Muscle of leg (tissue), 11 donors: ENCODE data around the gene PGM2L1. TPM values are rescaled to one million over a fixed set of nuclear protein-coding genes. Genes with fewer than 3 reads are reported as not detected.
"Not testable (repeated sequence)": the region's sequence is repeated elsewhere in the genome, so short reads cannot be mapped to it uniquely, and the experiment has no call there.

Experiments used
- DNase-seq: peaks from one replicate; pipeline ENCODE4 v3.0.0; 2013
- H3K27ac ChIP-seq: one replicate; pipeline ENCODE4 v1.5.1; 2013; ENCODE audit warnings: mild to moderate bottlenecking, low read length, control low read depth
- H3K27me3 ChIP-seq: one replicate; pipeline ENCODE4 v1.6.1; 2013; ENCODE audit warnings: low read length; ENCODE audit not compliant: control insufficient read depth, insufficient read depth
- H3K36me3 ChIP-seq: one replicate; pipeline ENCODE4 v1.6.1; 2013; ENCODE audit warnings: low read length; ENCODE audit not compliant: control insufficient read depth, insufficient read depth
- H3K4me1 ChIP-seq: one replicate; pipeline ENCODE4 v1.6.1; 2013; ENCODE audit warnings: low read length; ENCODE audit not compliant: control insufficient read depth, insufficient read depth
- H3K4me3 ChIP-seq: one replicate; pipeline ENCODE4 v1.5.1; 2013; ENCODE audit warnings: low read length, control low read depth
- H3K9me3 ChIP-seq: replicated peaks from 2 replicates; pipeline ENCODE4 v1.6.1; 2013; ENCODE audit warnings: low read depth, low read length; ENCODE audit not compliant: control insufficient read depth
- WGBS: methylation state at CpG from one replicate; pipeline ENCODE4 v1.1.5; 2013; ENCODE audit warnings: missing lambda C conversion rate; ENCODE audit not compliant: insufficient coverage; 5-methylcytosine and 5-hydroxymethylcytosine counted together
- polyA plus RNA-seq, 8 donors: library from polyadenylated mRNA; unstranded; fragments of 120-200 nt; gene quantifications; one replicate each; pipeline versions ENCODE4 v1.2.1 to v1.2.3, GENCODE V29; 2013; ENCODE audit warnings: inconsistent platforms in 1 of 8, low replicate concordance in 1 of 8; ENCODE audit not compliant: insufficient read length in 8 of 8, insufficient read depth in 1 of 8
- total RNA-seq: library from RNA; stranded (reverse); fragments of 120-200 nt; gene quantifications from one replicate; pipeline ENCODE4 v1.2.4, GENCODE V29; 2013

The PGM2L1 gene
- total and polyA plus RNA-seq, 9 donors: 3.5 to 5.3 (median 4.4) TPM

GRCh38 chr11:74345420-74345819 is 52.8 kb downstream of the PGM2L1 start:
- WGBS: no CpG with 5 or more reads among the region's 1 CpG
- no peaks in the 10 kb centered on the region for H3K4me1 ChIP-seq
- no peak overlapping the region for H3K27ac ChIP-seq
- no peaks in the 10 kb centered on the region for H3K27me3 ChIP-seq
- DNase-seq: no peak
- peaks cover 3% of the 10 kb centered on the region for H3K36me3 ChIP-seq
- H3K4me3 ChIP-seq: no peak overlapping the region
- H3K9me3 ChIP-seq: no peaks in the 10 kb centered on the region

GRCh38 chr11:74341921-74342320 is 56.3 kb downstream of the PGM2L1 start:
- H3K27me3 ChIP-seq: no peaks in the 10 kb centered on the region

GRCh38 chr11:74339619-74340018 is 58.6 kb downstream of the PGM2L1 start:
- H3K4me1 ChIP-seq: no peaks in the 10 kb centered on the region
- H3K36me3 ChIP-seq: peaks cover 4% of the 10 kb centered on the region
- H3K27me3 ChIP-seq: no peaks in the 10 kb centered on the region
- H3K27ac ChIP-seq: no peak overlapping the region
- H3K4me3 ChIP-seq: no peak overlapping the region
- no peak for DNase-seq
- no peaks in the 10 kb centered on the region for H3K9me3 ChIP-seq

More at GRCh38 chr11:74341921-74342320, 56.3 kb downstream of the PGM2L1 start:
- H3K27ac ChIP-seq: no peak overlapping the region
- no CpG with 5 or more reads among the region's 1 CpG for WGBS
- H3K4me1 ChIP-seq: no peaks in the 10 kb centered on the region
- H3K9me3 ChIP-seq: no peaks in the 10 kb centered on the region
- H3K4me3 ChIP-seq: no peak overlapping the region
- H3K36me3 ChIP-seq: peaks cover 3% of the 10 kb centered on the region
- no peak for DNase-seq

- DNase-seq: no peak
- Histone ChIP-seq H3K27me3 (no peaks in the 10 kb centered on the region), H3K36me3 (peaks cover 4% of the 10 kb centered on the region), H3K9me3 (no peaks in the 10 kb centered on the region), H3K4me3 (no peak overlapping the region), H3K4me1 (no peaks in the 10 kb centered on the region), H3K27ac (no peak overlapping the region)
- whole genome bisulfite sequencing: 83% methylated on average over 2 of the region's 6 CpGs
Observed at GRCh38 chr11:74338963-74339362, 59.3 kb downstream of the PGM2L1 start.

- DNase-seq: no peak
- Histone ChIP-seq H3K36me3 (peaks cover 2% of the 10 kb centered on the region), H3K27me3 (no peaks in the 10 kb centered on the region), H3K9me3 (no peaks in the 10 kb centered on the region), H3K4me1 (no peaks in the 10 kb centered on the region), H3K4me3 (no peak overlapping the region), H3K27ac (no peak overlapping the region)
- no CpG with 5 or more reads among the region's 1 CpG for WGBS
Observed at GRCh38 chr11:74333193-74333592, 65.0 kb downstream of the PGM2L1 start.

GRCh38 chr11:74332291-74332690 is 65.9 kb downstream of the PGM2L1 start:
- DNase-seq: no peak
- WGBS: no CpG with 5 or more reads among the region's 1 CpG

GRCh38 chr11:74331000-74331399 is 67.2 kb downstream of the PGM2L1 start:
- no CpG with 5 or more reads among the region's 6 CpGs for WGBS
- not testable (repeated sequence) for H3K9me3 ChIP-seq, H3K36me3 ChIP-seq, H3K4me3 ChIP-seq, H3K27ac ChIP-seq, H3K4me1 ChIP-seq, DNase-seq, H3K27me3 ChIP-seq

More at GRCh38 chr11:74332291-74332690, 65.9 kb downstream of the PGM2L1 start:
- Histone ChIP-seq H3K36me3 (peaks cover 2% of the 10 kb centered on the region), H3K27ac (no peak overlapping the region), H3K4me3 (no peak overlapping the region), H3K27me3 (no peaks in the 10 kb centered on the region), H3K4me1 (no peaks in the 10 kb centered on the region), H3K9me3 (no peaks in the 10 kb centered on the region)

GRCh38 chr11:74330075-74330858 is 68.0 kb downstream of the PGM2L1 start:
- Histone ChIP-seq H3K9me3 (no peaks in the 10 kb centered on the region), H3K27me3 (no peaks in the 10 kb centered on the region), H3K27ac (no peak overlapping the region), H3K4me1 (peaks cover 11% of the 10 kb centered on the region), H3K4me3 (no peak overlapping the region), H3K36me3 (no peaks in the 10 kb centered on the region)
- no peak for DNase-seq

GRCh38 chr11:74327076-74327475 is 71.2 kb downstream of the PGM2L1 start:
- WGBS: no CpG with 5 or more reads among the region's 1 CpG
- H3K4me3 ChIP-seq: no peak overlapping the region
- no peak for DNase-seq
- H3K9me3 ChIP-seq: no peaks in the 10 kb centered on the region
- no peaks in the 10 kb centered on the region for H3K27me3 ChIP-seq
- H3K4me1 ChIP-seq: peaks cover 14% of the 10 kb centered on the region
- H3K27ac ChIP-seq: no peak overlapping the region
- H3K36me3 ChIP-seq: no peaks in the 10 kb centered on the region

- Histone ChIP-seq H3K4me1 (peaks cover 14% of the 10 kb centered on the region), H3K27me3 (no peaks in the 10 kb centered on the region), H3K27ac (no peak overlapping the region), H3K4me3 (no peak overlapping the region), H3K9me3 (no peaks in the 10 kb centered on the region), H3K36me3 (no peaks in the 10 kb centered on the region)
- DNase-seq: no peak
- 78% methylated on average over 4 of the region's 5 CpGs for WGBS
Observed at GRCh38 chr11:74326665-74327064, 71.6 kb downstream of the PGM2L1 start.
